ENCODE results near the gene F2.

- TF ChIP-seq POLR2A (IDR thresholded peaks at IDR 0.05), result no peak
- no peak for TF ChIP-seq CTCF (IDR thresholded peaks at IDR 0.05)
Measured at GRCh38 chr11:46682773-46683752, 36.0 kb upstream of the F2 start.

All from esophagus squamous epithelium (tissue), 4 donors.